HepG2 (cell line): ENCODE measurements around the gene DSCAML1. TPM values are rescaled to one million over a fixed set of nuclear protein-coding genes. Genes with fewer than 3 reads are reported as not detected.

Source experiments
- ATAC-seq: fragments of 200-7000 bp; cut with Tn5 transposase; 3 replicates; pipeline ENCODE4 v1.9.1; 2020; ENCODE audit warnings: mild to moderate bottlenecking, moderate library complexity
- BruUV-seq: library from RNA; stranded (reverse); fragments of 400-500 nt; replicated peaks from 2 replicates; lab custom pipeline; 2021; lab: Mats Ljungman, UMichigan
- CTCF ChIA-PET: fragments of 300-600 bp; formaldehyde crosslinking; extraction: SDS; loops from one replicate; lab custom pipeline; 2021; ENCODE audit warnings: low total read pairs, inconsistent platforms, low intra/inter-chr PET ratio; lab: Yijun Ruan, JAX
- POLR2A ChIA-PET: fragments of 350-600 bp; sonication (Branson Sonifier 250); formaldehyde crosslinking; loops from one replicate; lab custom pipeline; 2020; ENCODE audit warnings: antibody characterized with exemption, inconsistent platforms; lab: Yijun Ruan, JAX
- DNase-seq: peaks from one replicate; pipeline ENCODE4 v3.0.0-alpha.2; 2015; ENCODE audit warnings: low spot score
- FAIRE-seq: peaks from 3 replicates; lab custom pipeline; 2011; peaks lifted over from hg19 to GRCh38; lab: Jason Lieb, UNC
- H2AFZ ChIP-seq: one replicate; pipeline ENCODE4 v1.6.1; 2011; ENCODE audit warnings: low read length, inconsistent platforms
- H3K27ac ChIP-seq: fragments of 300-600 bp; 3 replicates; pipeline ENCODE4 v1.8.0; 2011; ENCODE audit warnings: mixed run types, mild to moderate bottlenecking, mixed read lengths, low read length, inconsistent platforms; ENCODE audit not compliant: insufficient read depth; ENCODE audit errors: extremely low read length
- H3K27me3 ChIP-seq, 2 experiments: fragments of 200-600 bp in 1 of 2; 2 replicates in 1 of 2; 3 replicates in 1 of 2; pipeline versions ENCODE4 v1.6.0 to v1.8.0; 2011; ENCODE audit warnings: low read length in 2 of 2, mild to moderate bottlenecking in 2 of 2, moderate library complexity in 2 of 2, inconsistent platforms in 1 of 2; ENCODE audit not compliant: insufficient read depth in 2 of 2, control insufficient read depth in 1 of 2
- H3K36me3 ChIP-seq, 2 experiments: fragments of 200-600 bp in 1 of 2; replicated peaks in 1 of 2; 2 replicates in 1 of 2; 3 replicates in 1 of 2; pipeline versions ENCODE4 v1.5.1 to v1.8.0; 2011; ENCODE audit warnings: low read length in 2 of 2, inconsistent platforms in 1 of 2; ENCODE audit not compliant: insufficient read depth in 2 of 2, control insufficient read depth in 1 of 2
- H3K4me1 ChIP-seq: 2 replicates; pipeline ENCODE4 v1.5.1; 2012; ENCODE audit warnings: low read length, inconsistent platforms; ENCODE audit not compliant: insufficient read depth
- H3K4me2 ChIP-seq: 2 replicates; pipeline ENCODE4 v1.6.0; 2011; ENCODE audit warnings: low read depth, low read length, inconsistent platforms
- H3K4me3 ChIP-seq, 3 experiments: fragments of 200-600 bp in 1 of 3; sonication (generic), shearing (Covaris generic) in 1 of 3; replicated peaks in 1 of 3; 2 replicates each; pipeline ENCODE4 v1.5.1; 2011 to 2016; ENCODE audit warnings: low read length in 3 of 3, inconsistent platforms in 2 of 3, low read depth in 2 of 3, mild to moderate bottlenecking in 2 of 3, control low read depth in 1 of 3, mixed read lengths in 1 of 3; ENCODE audit not compliant: insufficient read depth in 1 of 3
- H3K79me2 ChIP-seq: one replicate; pipeline ENCODE4 v1.6.1; 2011; ENCODE audit warnings: low read length, inconsistent platforms; ENCODE audit not compliant: insufficient read depth
- H3K9ac ChIP-seq: 2 replicates; pipeline ENCODE4 v1.6.0; 2011; ENCODE audit warnings: mild to moderate bottlenecking, low read depth, low read length, inconsistent platforms; ENCODE audit not compliant: insufficient read depth
- H3K9me3 ChIP-seq: 2 replicates; pipeline ENCODE4 v1.5.1; 2012; ENCODE audit warnings: mild to moderate bottlenecking, low read length
- H4K20me1 ChIP-seq: 2 replicates; pipeline ENCODE4 v1.6.0; 2011; ENCODE audit warnings: inconsistent platforms, mild to moderate bottlenecking, low read length, moderate library complexity; ENCODE audit not compliant: insufficient read depth
- ARNT2 ChIP-seq: sonication (generic); formaldehyde crosslinking; IDR thresholded peaks from 2 replicates; pipeline ENCODE4 v1.8.0; 2022; ENCODE audit warnings: mild to moderate bottlenecking, low read depth, missing genetic modification reagents, moderate library complexity
- CBFB ChIP-seq: sonication (generic); formaldehyde crosslinking; IDR thresholded peaks from 2 replicates; pipeline ENCODE4 v1.4.0; 2020; ENCODE audit warnings: missing genetic modification reagents
- CEBPG ChIP-seq: IDR thresholded peaks from 2 replicates; pipeline ENCODE4 v1.6.1; 2016
- HDAC6 ChIP-seq: fragments of 200-600 bp; sonication (generic); IDR thresholded peaks from 2 replicates; pipeline ENCODE4 v1.7.0; 2017; ENCODE audit warnings: mild to moderate bottlenecking, antibody characterized with exemption, low read length, low read depth
- HOXA7 ChIP-seq: sonication (generic); formaldehyde crosslinking; IDR thresholded peaks from 2 replicates; pipeline ENCODE4 v1.8.1; 2022; ENCODE audit warnings: mild to moderate bottlenecking, missing genetic modification reagents, moderate library complexity
- KDM3A ChIP-seq: IDR thresholded peaks from 2 replicates; pipeline ENCODE4 v1.6.1; 2018; ENCODE audit warnings: low read depth, missing compliant biosample characterization
- KLF11 ChIP-seq: IDR thresholded peaks from 2 replicates; pipeline ENCODE4 v1.6.1; 2016; ENCODE audit warnings: missing compliant biosample characterization
- NCOA2 ChIP-seq: sonication (generic); formaldehyde crosslinking; IDR thresholded peaks from 2 replicates; pipeline ENCODE4 v1.8.0; 2022; ENCODE audit warnings: inconsistent platforms
- PHF8 ChIP-seq: sonication (generic); formaldehyde crosslinking; IDR thresholded peaks from 2 replicates; pipeline ENCODE4 v1.5.0; 2020; ENCODE audit warnings: missing genetic modification reagents
- SIX1 ChIP-seq: sonication (generic); formaldehyde crosslinking; IDR thresholded peaks from 2 replicates; pipeline ENCODE4 v1.4.0; 2020; ENCODE audit warnings: missing genetic modification reagents, borderline replicate concordance
- ZC3H13 ChIP-seq: sonication (generic); formaldehyde crosslinking; IDR thresholded peaks from 2 replicates; pipeline ENCODE4 v1.8.1; 2023; ENCODE audit warnings: mild to moderate bottlenecking, missing genetic modification reagents, moderate library complexity
- ZNF207 ChIP-seq: fragments of 450-650 bp; IDR thresholded peaks from 2 replicates; pipeline ENCODE4 v1.6.1; 2016; ENCODE audit warnings: antibody characterized with exemption, borderline replicate concordance
- ZNF547 ChIP-seq: sonication (generic); formaldehyde crosslinking; IDR thresholded peaks from 2 replicates; pipeline ENCODE4 v1.5.1; 2020; ENCODE audit warnings: mild to moderate bottlenecking, missing genetic modification reagents
- ZNF749 ChIP-seq: sonication (generic); formaldehyde crosslinking; IDR thresholded peaks from 2 replicates; pipeline ENCODE4 v1.8.0; 2022; ENCODE audit warnings: mild to moderate bottlenecking, missing genetic modification reagents, moderate library complexity, borderline replicate concordance
- WGBS: methylation state at CpG from one replicate; pipeline ENCODE4 v1.1.6; 2017; ENCODE audit warnings: low lambda C conversion rate; 5-methylcytosine and 5-hydroxymethylcytosine counted together
- in situ Hi-C: cut with HindIII; loops from 2 replicates; pipeline ENCODE4 v1.10.0; 2017; ENCODE audit warnings: low pct_unique_long_range_greater_than_20kb; ENCODE audit not compliant: extremely low pct_ligation_motif_present
- intact Hi-C: fragments of 100-400 bp; cut with micrococcal nuclease; formaldehyde crosslinking; loops from one replicate; pipeline ENCODE4 v1.10.0; 2022; ENCODE audit not compliant: unreplicated experiment
- polyA plus RNA-seq, 8 experiments: library from polyadenylated mRNA; depleted of rRNA in 3 of 8; stranded (reverse) in 7 of 8; unstranded in 1 of 8; fragments of >200 nt; fragmentation: Illumina TruSeq in 4 of 8; extraction: Trizol in 4 of 8; gene quantifications; 2 replicates each; pipeline versions ENCODE4 v1.2.1 to v1.2.3, GENCODE V29; 2011 to 2016; ENCODE audit warnings: low read depth in 4 of 8, missing spikeins in 1 of 8, mixed read lengths in 1 of 8; ENCODE audit not compliant: insufficient read depth in 1 of 8
- total RNA-seq, 5 experiments: library from RNA; depleted of rRNA; stranded (reverse); fragments of >200 nt; fragmentation: Illumina TruSeq; extraction: Trizol; gene quantifications; 2 replicates each; pipeline ENCODE4 v1.2.3, GENCODE V29; 2016; ENCODE audit warnings: low read depth in 1 of 5
- TF ChIP-seq, protein P1 (sequence below): sonication (generic); formaldehyde crosslinking; IDR thresholded peaks from 2 replicates; pipeline ENCODE4 v1.4.0; 2020; ENCODE audit warnings: missing genetic modification reagents
- TF ChIP-seq, protein P2 (sequence below): sonication (generic); formaldehyde crosslinking; IDR thresholded peaks from 2 replicates; pipeline ENCODE4 v1.5.0; 2020; ENCODE audit warnings: mild to moderate bottlenecking, missing genetic modification reagents
- TF ChIP-seq, protein P3 (sequence below): sonication (generic); formaldehyde crosslinking; IDR thresholded peaks from 2 replicates; pipeline ENCODE4 v1.8.0; 2022; ENCODE audit warnings: low read depth, missing genetic modification reagents

Gene DSCAML1
- total and polyA plus RNA-seq, 2 of the 13 experiments (the other 11 are each of a cell fraction or from before 2014, with no cell fraction given): 0.29 to 0.40 TPM

DNA sequence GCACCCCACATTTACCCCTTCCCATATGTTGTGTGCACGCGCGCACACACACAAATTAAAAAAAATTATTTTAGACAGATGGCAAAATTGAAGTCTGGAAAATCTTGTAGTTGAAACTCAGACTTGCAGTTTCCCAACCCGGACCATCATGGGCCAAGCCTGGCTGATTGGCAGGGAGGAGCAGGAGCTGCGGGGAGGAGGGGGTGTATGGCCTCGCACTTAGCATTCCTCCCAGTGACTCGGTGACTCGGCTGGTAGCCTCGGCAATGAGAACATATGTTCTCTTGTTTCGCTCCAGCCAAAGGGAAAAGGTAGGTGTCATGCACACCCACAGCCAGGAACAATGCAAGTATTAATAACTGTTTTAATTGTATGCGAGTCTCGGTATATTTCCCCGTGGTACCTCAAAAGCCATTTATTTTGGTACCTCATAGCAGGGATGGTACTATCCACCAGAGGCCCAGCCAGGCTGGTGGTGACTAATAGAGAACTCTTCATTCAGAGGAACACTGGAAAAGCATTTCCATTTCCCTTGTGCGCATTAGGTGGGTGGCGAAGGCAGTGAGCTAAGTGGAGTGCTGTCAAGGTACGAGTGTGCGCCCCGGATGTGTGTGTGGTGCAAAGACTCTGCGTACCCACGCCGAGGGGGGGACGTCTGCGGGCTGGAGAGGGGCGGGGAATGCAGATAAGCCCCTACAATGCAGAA, 92.5 kb downstream of the DSCAML1 start:
- H3K4me3 ChIP-seq: no peak overlapping the region
- no peak overlapping the region for H3K4me2 ChIP-seq
- peaks cover 17% of the 10 kb centered on the region for H3K4me1 ChIP-seq
- intact Hi-C loops (no loop called here), in situ Hi-C loops (no loop called here)
- CTCF ChIA-PET: no interaction called here
- no peaks in the 10 kb centered on the region for H3K36me3 ChIP-seq
- no TSS peak for BruUV-seq
- H3K9ac ChIP-seq: no peak overlapping the region
- no peak for FAIRE-seq
- ATAC-seq: no peak
- no peak for DNase-seq
- H3K9me3 ChIP-seq: no peaks in the 10 kb centered on the region
- H3K27me3 ChIP-seq: peaks cover 2 to 14% of the 10 kb centered on the region in 2 experiments; a peak in 2 of 5 replicates
- H3K79me2 ChIP-seq: no peaks in the 10 kb centered on the region
- no peak overlapping the region for H3K27ac ChIP-seq
- POLR2A ChIA-PET: no interaction called here
- H4K20me1 ChIP-seq: peaks cover 3% of the 10 kb centered on the region
- 64% methylated on average over 24 of the region's 24 CpGs for WGBS
- TF ChIP-seq CEBPG (CRISPR knock-in tag) (no peak), HOXA7 (CRISPR knock-in tag) (no peak), PHF8 (CRISPR knock-in tag) (no peak), HDAC6 (no peak), ZNF749 (no peak), KLF11 (CRISPR knock-in tag) (no peak), SIX1 (CRISPR knock-in tag) (no peak), ARNT2 (CRISPR knock-in tag) (no peak), ZNF547 (no peak), ZNF207 (no peak), CBFB (no peak), NCOA2 (CRISPR knock-in tag) (no peak), KDM3A (no peak), ZC3H13 (CRISPR knock-in tag) (no peak)
- TF ChIP-seq, protein P1, sequence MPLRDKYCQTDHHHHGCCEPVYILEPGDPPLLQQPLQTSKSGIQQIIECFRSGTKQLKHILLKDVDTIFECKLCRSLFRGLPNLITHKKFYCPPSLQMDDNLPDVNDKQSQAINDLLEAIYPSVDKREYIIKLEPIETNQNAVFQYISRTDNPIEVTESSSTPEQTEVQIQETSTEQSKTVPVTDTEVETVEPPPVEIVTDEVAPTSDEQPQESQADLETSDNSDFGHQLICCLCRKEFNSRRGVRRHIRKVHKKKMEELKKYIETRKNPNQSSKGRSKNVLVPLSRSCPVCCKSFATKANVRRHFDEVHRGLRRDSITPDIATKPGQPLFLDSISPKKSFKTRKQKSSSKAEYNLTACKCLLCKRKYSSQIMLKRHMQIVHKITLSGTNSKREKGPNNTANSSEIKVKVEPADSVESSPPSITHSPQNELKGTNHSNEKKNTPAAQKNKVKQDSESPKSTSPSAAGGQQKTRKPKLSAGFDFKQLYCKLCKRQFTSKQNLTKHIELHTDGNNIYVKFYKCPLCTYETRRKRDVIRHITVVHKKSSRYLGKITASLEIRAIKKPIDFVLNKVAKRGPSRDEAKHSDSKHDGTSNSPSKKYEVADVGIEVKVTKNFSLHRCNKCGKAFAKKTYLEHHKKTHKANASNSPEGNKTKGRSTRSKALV: no peak
- TF ChIP-seq, protein P2, sequence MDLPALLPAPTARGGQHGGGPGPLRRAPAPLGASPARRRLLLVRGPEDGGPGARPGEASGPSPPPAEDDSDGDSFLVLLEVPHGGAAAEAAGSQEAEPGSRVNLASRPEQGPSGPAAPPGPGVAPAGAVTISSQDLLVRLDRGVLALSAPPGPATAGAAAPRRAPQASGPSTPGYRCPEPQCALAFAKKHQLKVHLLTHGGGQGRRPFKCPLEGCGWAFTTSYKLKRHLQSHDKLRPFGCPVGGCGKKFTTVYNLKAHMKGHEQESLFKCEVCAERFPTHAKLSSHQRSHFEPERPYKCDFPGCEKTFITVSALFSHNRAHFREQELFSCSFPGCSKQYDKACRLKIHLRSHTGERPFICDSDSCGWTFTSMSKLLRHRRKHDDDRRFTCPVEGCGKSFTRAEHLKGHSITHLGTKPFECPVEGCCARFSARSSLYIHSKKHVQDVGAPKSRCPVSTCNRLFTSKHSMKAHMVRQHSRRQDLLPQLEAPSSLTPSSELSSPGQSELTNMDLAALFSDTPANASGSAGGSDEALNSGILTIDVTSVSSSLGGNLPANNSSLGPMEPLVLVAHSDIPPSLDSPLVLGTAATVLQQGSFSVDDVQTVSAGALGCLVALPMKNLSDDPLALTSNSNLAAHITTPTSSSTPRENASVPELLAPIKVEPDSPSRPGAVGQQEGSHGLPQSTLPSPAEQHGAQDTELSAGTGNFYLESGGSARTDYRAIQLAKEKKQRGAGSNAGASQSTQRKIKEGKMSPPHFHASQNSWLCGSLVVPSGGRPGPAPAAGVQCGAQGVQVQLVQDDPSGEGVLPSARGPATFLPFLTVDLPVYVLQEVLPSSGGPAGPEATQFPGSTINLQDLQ: no peak
- TF ChIP-seq, protein P3, sequence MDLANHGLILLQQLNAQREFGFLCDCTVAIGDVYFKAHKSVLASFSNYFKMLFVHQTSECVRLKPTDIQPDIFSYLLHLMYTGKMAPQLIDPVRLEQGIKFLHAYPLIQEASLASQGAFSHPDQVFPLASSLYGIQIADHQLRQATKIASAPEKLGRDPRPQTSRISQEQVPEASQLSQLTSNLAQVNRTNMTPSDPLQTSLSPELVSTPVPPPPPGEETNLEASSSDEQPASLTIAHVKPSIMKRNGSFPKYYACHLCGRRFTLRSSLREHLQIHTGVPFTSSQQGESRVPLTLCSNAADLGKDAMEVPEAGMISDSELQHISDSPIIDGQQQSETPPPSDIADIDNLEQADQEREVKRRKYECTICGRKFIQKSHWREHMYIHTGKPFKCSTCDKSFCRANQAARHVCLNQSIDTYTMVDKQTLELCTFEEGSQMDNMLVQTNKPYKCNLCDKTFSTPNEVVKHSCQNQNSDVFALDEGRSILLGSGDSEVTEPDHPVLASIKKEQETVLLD: no peak
- H2AFZ ChIP-seq: no peak overlapping the region
